Measurements from ENCODE around the gene TSPAN17.

TSPAN17 gene, protein sequence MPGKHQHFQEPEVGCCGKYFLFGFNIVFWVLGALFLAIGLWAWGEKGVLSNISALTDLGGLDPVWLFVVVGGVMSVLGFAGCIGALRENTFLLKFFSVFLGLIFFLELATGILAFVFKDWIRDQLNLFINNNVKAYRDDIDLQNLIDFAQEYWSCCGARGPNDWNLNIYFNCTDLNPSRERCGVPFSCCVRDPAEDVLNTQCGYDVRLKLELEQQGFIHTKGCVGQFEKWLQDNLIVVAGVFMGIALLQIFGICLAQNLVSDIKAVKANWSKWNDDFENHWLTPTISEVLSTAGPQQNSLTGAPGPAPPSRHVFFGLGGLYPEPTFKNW

DNA sequence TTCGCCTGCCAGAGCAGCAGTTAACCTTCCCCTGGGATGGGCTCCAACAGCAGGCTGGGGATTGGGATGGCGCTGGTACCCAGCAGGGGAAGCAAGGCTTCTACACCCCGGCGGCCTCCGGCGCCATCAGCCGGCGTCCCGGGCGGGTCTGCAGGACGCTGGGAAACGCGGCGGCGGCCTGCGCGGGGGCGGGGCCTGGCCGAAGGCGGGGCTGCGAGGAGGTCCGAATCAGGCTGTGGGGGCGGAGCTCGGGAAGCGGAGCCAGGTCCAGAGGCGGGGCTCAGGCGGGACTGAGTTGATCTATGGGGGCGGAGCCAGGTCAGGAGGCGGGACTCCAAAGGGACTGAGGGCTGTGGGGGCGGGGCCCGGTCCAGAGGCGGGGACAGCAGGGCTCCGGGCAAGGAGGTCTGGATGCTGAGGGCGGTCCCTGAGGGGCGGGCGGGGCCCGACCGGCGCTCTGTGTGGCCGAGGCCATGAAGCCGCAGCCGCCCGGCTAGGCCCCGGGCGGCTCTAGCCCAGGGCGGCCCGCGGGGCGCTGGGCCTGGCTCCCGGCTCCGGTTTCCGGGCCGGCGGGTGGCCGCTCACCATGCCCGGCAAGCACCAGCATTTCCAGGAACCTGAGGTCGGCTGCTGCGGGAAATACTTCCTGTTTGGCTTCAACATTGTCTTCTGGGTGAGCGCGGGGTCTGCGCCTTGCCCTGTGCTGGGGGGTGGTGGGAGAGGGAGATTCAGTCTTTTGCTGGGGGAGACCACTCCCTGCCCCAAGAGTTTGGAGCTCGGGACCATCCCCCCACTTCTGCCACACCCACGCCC, at the start of gene TSPAN17:
Gene TSPAN17, plus strand, starts transcription at position 455 of the 813 bp plus-strand sequence. Its CDS starts 132 bp downstream, at position 587.
- peak; percentile 98 for DNase-seq (ENCODE audit: low read depth)

DNA sequence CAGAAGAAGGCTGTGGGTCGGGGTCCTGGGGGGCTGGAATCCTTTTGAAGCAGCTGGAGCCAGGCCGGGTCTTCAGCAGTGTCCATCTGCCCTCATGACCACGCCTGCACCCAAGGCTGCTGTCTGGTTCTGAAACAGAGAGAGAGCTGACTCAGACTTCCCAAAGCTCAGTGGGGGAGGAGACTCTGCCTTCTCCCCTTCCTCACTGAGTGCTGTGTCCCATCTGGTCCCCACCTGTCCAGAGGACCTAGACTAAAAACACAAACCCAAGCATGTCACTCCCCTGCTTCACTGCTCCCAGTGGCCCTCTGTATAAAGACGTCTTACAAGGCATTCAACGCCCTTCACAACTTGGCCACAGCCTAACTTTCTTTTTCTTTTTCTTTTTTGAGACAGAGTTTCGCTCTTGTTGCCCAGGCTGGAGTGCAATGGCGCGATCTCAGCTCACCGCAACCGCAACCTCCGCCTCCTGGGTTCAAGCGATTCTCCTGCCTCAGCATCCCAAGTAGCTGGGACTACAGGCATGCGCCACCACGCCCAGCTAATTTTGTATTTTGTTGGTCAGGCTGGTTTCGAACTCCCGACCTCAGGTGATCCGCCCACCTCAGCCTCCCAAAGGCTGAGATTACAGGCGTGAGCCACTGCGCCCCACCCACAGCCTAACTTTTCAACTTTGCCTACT, 47.4 kb upstream of the TSPAN17 start:
- peak; percentile 18 for DNase-seq (ENCODE audit: low read depth)

GRCh38 chr5:176601901-176602482, 45.3 kb upstream of the TSPAN17 start:
- DNase-seq (ENCODE audit: low read depth), result no peak

DNA sequence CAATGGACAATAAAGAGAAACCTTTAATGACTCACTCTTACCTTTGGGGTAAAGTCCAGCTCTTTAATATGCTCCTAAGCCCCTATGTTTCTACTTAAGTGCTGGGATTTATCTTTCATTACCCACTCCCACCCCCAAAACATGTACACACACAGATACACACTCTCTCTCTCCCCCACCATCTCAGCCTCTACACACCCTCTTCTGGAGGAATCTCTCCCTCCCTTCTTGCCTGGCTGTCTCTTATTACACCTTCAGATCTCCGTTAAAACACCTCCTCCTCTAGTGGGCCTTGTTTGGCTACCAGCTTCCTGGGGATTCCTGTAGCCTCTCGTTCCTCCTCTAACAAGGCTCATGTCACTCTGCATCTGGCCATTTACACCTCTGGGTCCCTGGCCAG, 44.2 kb upstream of the TSPAN17 start:
- no peak for DNase-seq (ENCODE audit: low read depth)

- DNase-seq (ENCODE audit: low read depth), result no peak
These were observed 41.3 kb upstream of the TSPAN17 start for GRCh38 chr5:176606032-176606431.

- no peak for DNase-seq (ENCODE audit: low read depth)
These were observed 40.4 kb upstream of the TSPAN17 start for GRCh38 chr5:176606875-176607274.

- DNase-seq (ENCODE audit: low read depth), result no peak
These were observed 39.1 kb upstream of the TSPAN17 start for GRCh38 chr5:176608142-176608705.

GRCh38 chr5:176608937-176609723, 38.2 kb upstream of the TSPAN17 start:
- DNase-seq (ENCODE audit: low read depth), result peak; percentile 11

DNA sequence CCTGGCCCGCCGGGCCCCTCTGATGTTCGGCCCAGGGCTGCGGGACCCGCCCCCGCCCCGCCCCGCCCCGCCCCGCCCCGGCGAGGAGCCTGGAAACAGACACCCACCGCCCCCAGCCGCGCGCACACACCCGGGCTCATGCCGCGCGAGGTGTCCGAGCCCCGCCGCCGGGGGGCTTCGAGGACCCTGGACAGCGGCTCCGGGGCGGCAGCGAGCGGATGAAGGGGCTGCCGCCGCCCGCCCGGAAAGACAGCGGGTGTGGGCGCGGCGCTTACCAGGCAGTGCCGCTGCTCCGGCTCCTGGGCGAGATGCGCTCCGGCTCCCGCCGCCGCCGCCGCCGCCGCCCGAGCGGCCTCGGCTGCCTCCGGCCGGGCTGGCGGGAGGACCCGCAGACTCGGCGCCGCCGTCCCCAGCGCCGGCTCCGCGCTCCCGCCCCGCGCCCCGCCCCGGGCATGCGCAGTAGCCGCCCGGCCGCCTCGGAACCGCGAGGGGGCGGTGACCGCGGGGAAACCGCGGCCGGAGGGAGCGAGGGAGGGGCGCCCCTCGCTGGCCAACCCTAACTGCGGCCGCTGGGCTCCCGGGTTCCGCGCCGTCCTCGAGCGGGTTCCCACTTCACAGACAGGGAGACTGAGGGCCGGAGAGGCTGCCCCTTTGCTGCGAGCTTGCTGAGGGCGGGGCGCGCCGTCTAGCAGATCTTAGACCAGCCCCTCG, 37.4 kb upstream of the TSPAN17 start, which contains the start of gene GPRIN1:
Gene GPRIN1, minus strand, starts transcription at position 433 of the 711 bp plus-strand sequence. CDS start 10,322 bp downstream, outside the sequence.
- DNase-seq (ENCODE audit: low read depth), result peak; percentile 33

GRCh38 chr5:176610435-176610773, 36.9 kb upstream of the TSPAN17 start:
- no peak for DNase-seq (ENCODE audit: low read depth)

- DNase-seq (ENCODE audit: low read depth), result peak; percentile 92
These were observed 35.8 kb upstream of the TSPAN17 start for GRCh38 chr5:176611435-176611834.

DNA sequence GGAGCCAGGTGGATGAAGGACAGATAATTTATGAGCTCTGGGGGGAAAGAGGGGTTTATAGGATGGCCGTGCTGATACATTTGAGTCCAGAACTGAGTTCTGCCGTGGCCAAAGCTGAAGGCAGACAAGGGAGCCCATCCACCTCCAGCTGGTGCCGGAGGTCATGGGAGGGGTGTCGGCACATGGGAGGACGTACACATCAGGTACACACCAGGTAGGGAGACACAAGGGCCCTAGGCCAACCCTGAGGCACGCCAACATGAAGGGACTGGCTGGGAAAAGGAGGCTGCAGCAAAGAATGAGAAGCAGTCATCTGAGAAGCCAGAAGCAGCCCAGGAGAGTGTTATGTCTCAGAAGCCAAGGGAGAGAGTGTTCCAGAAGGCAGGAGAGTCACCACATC, 35.3 kb upstream of the TSPAN17 start:
- no peak for DNase-seq (ENCODE audit: low read depth)

- DNase-seq (ENCODE audit: low read depth), result no peak
These were observed 34.4 kb upstream of the TSPAN17 start for GRCh38 chr5:176612855-176613254.

- DNase-seq (ENCODE audit: low read depth), result peak; percentile 76
These were observed 32.3 kb upstream of the TSPAN17 start for GRCh38 chr5:176614805-176615478.

GRCh38 chr5:176616511-176616910, 30.8 kb upstream of the TSPAN17 start:
- DNase-seq (ENCODE audit: low read depth), result no peak

DNA sequence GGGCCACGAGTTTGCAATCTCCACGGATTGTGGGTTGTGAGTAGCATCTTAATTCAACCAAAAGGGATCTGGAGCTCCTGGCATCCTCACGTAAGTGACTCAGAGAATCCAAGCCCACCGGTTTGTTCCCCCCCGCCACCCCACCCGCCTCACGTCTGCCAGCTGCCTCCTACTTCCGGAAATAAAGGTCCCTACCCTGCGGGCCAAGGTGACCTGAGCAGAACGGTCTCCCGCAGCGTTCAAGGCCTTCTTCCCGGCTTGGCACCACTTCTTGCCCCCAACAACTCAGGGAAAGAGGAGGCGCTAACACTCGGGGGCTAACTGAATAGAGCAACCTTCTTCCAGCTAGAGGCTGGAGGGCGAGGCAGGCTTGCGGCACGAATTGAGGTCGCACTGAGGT, 28.5 kb upstream of the TSPAN17 start:
- no peak for DNase-seq (ENCODE audit: low read depth)

GRCh38 chr5:176619203-176619568, 28.1 kb upstream of the TSPAN17 start:
- peak; percentile 91 for DNase-seq (ENCODE audit: low read depth)

- no peak for DNase-seq (ENCODE audit: low read depth)
These were observed 27.5 kb upstream of the TSPAN17 start for GRCh38 chr5:176619569-176620332.

GRCh38 chr5:176620333-176620981, 26.8 kb upstream of the TSPAN17 start:
- DNase-seq (ENCODE audit: low read depth), result peak; percentile 48
